IMR-90 (cell line): Measurements from ENCODE around the gene SAFB2. TPM values are rescaled to one million over a fixed set of nuclear protein-coding genes. Genes with fewer than 3 reads are reported as not detected.

ENCODE experiments used
- ATAC-seq: fragments of 200-7000 bp; cut with Tn5 transposase; 2 replicates; pipeline ENCODE4 v1.9.1; 2020; ENCODE audit warnings: low read depth, mild to moderate bottlenecking, moderate library complexity
- BruUV-seq: library from RNA; stranded (reverse); fragments of 400-500 nt; replicated peaks from 2 replicates; lab custom pipeline; 2021; lab: Mats Ljungman, UMichigan
- CTCF ChIA-PET: fragments of 300-600 bp; formaldehyde crosslinking; extraction: SDS; loops from one replicate; lab custom pipeline; 2021; ENCODE audit warnings: antibody characterized with exemption; lab: Yijun Ruan, JAX
- POLR2A ChIA-PET: fragments of 300-600 bp; sonication (Branson Sonifier 250); formaldehyde crosslinking; loops from one replicate; lab custom pipeline; 2022; ENCODE audit warnings: antibody characterized with exemption; ENCODE audit not compliant: unreplicated experiment; lab: Charles Lee
- DNase-seq: peaks from one replicate; pipeline ENCODE4 v3.0.0; 2013
- H2AFZ ChIP-seq: replicated peaks from 2 replicates; pipeline ENCODE3; 2013; ENCODE audit warnings: low read length, mild to moderate bottlenecking; ENCODE audit not compliant: poor library complexity
- H2AK5ac ChIP-seq: 2 replicates; pipeline ENCODE4 v1.6.1; 2013; ENCODE audit warnings: low read depth, low read length, inconsistent platforms
- H2AK9ac ChIP-seq: replicated peaks from 2 replicates; pipeline ENCODE3; 2013; ENCODE audit warnings: mild to moderate bottlenecking, low read depth, low read length, moderate library complexity; ENCODE audit not compliant: poor library complexity
- H2BK120ac ChIP-seq: 2 replicates; pipeline ENCODE4 v1.6.1; 2013; ENCODE audit warnings: low read depth, low read length, inconsistent platforms
- H2BK15ac ChIP-seq: 3 replicates; pipeline ENCODE4 v1.6.1; 2013; ENCODE audit warnings: low read depth, low read length, inconsistent platforms
- H2BK20ac ChIP-seq: 2 replicates; pipeline ENCODE4 v1.6.1; 2013; ENCODE audit warnings: low read depth, mild to moderate bottlenecking, inconsistent platforms, low read length, moderate library complexity
- H2BK5ac ChIP-seq: 2 replicates; pipeline ENCODE4 v1.6.1; 2013; ENCODE audit warnings: mild to moderate bottlenecking, low read depth, low read length, inconsistent platforms; ENCODE audit not compliant: poor library complexity, severe bottlenecking
- H3K14ac ChIP-seq: replicated peaks from 2 replicates; pipeline ENCODE4 v1.6.1; 2013; ENCODE audit warnings: low read depth, low read length, inconsistent platforms
- H3K18ac ChIP-seq: 2 replicates; pipeline ENCODE4 v1.6.1; 2013; ENCODE audit warnings: low read depth, low read length, control low read depth
- H3K23ac ChIP-seq: 2 replicates; pipeline ENCODE4 v1.6.1; 2013; ENCODE audit warnings: low read depth, low read length, inconsistent platforms
- H3K27ac ChIP-seq: 2 replicates; pipeline ENCODE4 v1.5.1; 2013; ENCODE audit warnings: mild to moderate bottlenecking, control low read depth, low read length; ENCODE audit not compliant: insufficient read depth
- H3K27me3 ChIP-seq: 2 replicates; pipeline ENCODE4 v1.6.1; 2013; ENCODE audit warnings: low read length; ENCODE audit not compliant: control insufficient read depth, insufficient read depth
- H3K36me3 ChIP-seq: 2 replicates; pipeline ENCODE4 v1.6.1; 2013; ENCODE audit warnings: low read length, mixed read lengths; ENCODE audit not compliant: control insufficient read depth, insufficient read depth
- H3K4ac ChIP-seq: 2 replicates; pipeline ENCODE4 v1.6.1; 2013; ENCODE audit warnings: low read depth, low read length, inconsistent platforms
- H3K4me1 ChIP-seq: 2 replicates; pipeline ENCODE4 v1.6.1; 2013; ENCODE audit warnings: low read length, mixed read lengths; ENCODE audit not compliant: control insufficient read depth, insufficient read depth
- H3K4me2 ChIP-seq: 2 replicates; pipeline ENCODE4 v1.6.1; 2013; ENCODE audit warnings: low read depth, mild to moderate bottlenecking, control low read depth, low read length, moderate library complexity
- H3K4me3 ChIP-seq: 2 replicates; pipeline ENCODE4 v1.5.1; 2013; ENCODE audit warnings: low read depth, mild to moderate bottlenecking, control low read depth, low read length, moderate library complexity; ENCODE audit not compliant: insufficient read depth
- H3K56ac ChIP-seq: 2 replicates; pipeline ENCODE4 v1.6.1; 2013; ENCODE audit warnings: low read length, inconsistent platforms; ENCODE audit not compliant: insufficient read depth; ENCODE audit errors: extremely low read depth
- H3K79me1 ChIP-seq, 2 experiments: 2 replicates each; pipeline ENCODE4 v1.6.1; 2013; ENCODE audit warnings: low read length in 2 of 2, inconsistent platforms in 1 of 2, low read depth in 1 of 2
- H3K9ac ChIP-seq: 2 replicates; pipeline ENCODE4 v1.6.1; 2013; ENCODE audit warnings: low read depth, low read length, control low read depth
- H3K9me1 ChIP-seq: 2 replicates; pipeline ENCODE4 v1.6.1; 2013; ENCODE audit warnings: low read length, inconsistent platforms; ENCODE audit not compliant: insufficient read depth
- H3K9me3 ChIP-seq: 2 replicates; pipeline ENCODE4 v1.6.1; 2013; ENCODE audit warnings: low read length; ENCODE audit not compliant: control insufficient read depth, insufficient read depth
- H4K20me1 ChIP-seq: 2 replicates; pipeline ENCODE4 v1.6.1; 2013; ENCODE audit warnings: low read length, inconsistent platforms; ENCODE audit not compliant: insufficient read depth
- H4K5ac ChIP-seq: 2 replicates; pipeline ENCODE4 v1.6.1; 2013; ENCODE audit warnings: mild to moderate bottlenecking, low read depth, low read length, control low read depth
- H4K8ac ChIP-seq, 2 experiments: 2 replicates each; pipeline ENCODE4 v1.6.1; 2013; ENCODE audit warnings: low read depth in 2 of 2, low read length in 2 of 2, control low read depth in 1 of 2, inconsistent platforms in 1 of 2
- H4K91ac ChIP-seq: 2 replicates; pipeline ENCODE4 v1.6.1; 2013; ENCODE audit warnings: low read depth, low read length, inconsistent platforms; ENCODE audit not compliant: insufficient read depth
- CEBPB ChIP-seq: IDR thresholded peaks from 2 replicates; pipeline ENCODE4 v1.6.1; 2012; ENCODE audit warnings: low read depth, low read length, improper control_type of control experiment
- ELK1 ChIP-seq: fragments of 150-350 bp; IDR thresholded peaks from 2 replicates; pipeline ENCODE4 v1.6.1; 2016; ENCODE audit warnings: low read depth, mild to moderate bottlenecking, low read length, moderate library complexity, borderline replicate concordance
- MAFK ChIP-seq: IDR thresholded peaks from 2 replicates; pipeline ENCODE4 v1.6.1; 2012; ENCODE audit warnings: low read depth, low read length, improper control_type of control experiment
- NFE2L2 ChIP-seq: fragments of 150-350 bp; IDR thresholded peaks from 2 replicates; pipeline ENCODE4 v1.6.1; 2016; ENCODE audit warnings: low read depth, mild to moderate bottlenecking, low read length
- POLR2A ChIP-seq: IDR thresholded peaks from 2 replicates; pipeline ENCODE4 v1.6.1; 2012; ENCODE audit warnings: mild to moderate bottlenecking, low read depth, low read length
- RAD21 ChIP-seq: IDR thresholded peaks from 2 replicates; pipeline ENCODE4 v1.6.1; 2012; ENCODE audit warnings: low read length, improper control_type of control experiment
- WGBS, 2 experiments: methylation state at CpG; one replicate each; pipeline versions ENCODE4 v1.1.5 to v1.1.7; 2013; ENCODE audit warnings: missing lambda C conversion rate in 2 of 2; ENCODE audit not compliant: insufficient read length in 1 of 2; ENCODE audit errors: extremely low coverage in 2 of 2; 5-methylcytosine and 5-hydroxymethylcytosine counted together
- dilution Hi-C: fragments of 300-500 bp; cut with HindIII; formaldehyde crosslinking; loops from one replicate; pipeline ENCODE4 v1.14.3; 2018; ENCODE audit warnings: low sequenced_read_pairs; ENCODE audit not compliant: unreplicated experiment
- in situ Hi-C: fragments of 300-500 bp; cut with MboI; formaldehyde crosslinking; loops from 3 replicates; pipeline ENCODE4 v1.14.3; 2019; ENCODE audit warnings: low sequenced_read_pairs, inconsistent platforms, mixed read lengths
- intact Hi-C: fragments of 100-400 bp; cut with micrococcal nuclease; formaldehyde crosslinking; loops from 2 replicates; pipeline ENCODE4 v1.10.0; 2022
- polyA plus RNA-seq, 3 experiments: library from polyadenylated mRNA; depleted of rRNA; stranded (reverse); fragments of >200 nt; gene quantifications; 2 replicates each; pipeline ENCODE4 v1.2.3, GENCODE V29; 2012; ENCODE audit warnings: low replicate concordance in 1 of 3
- total RNA-seq: library from RNA; depleted of rRNA; stranded (reverse); fragments of >200 nt; gene quantifications from 2 replicates; pipeline ENCODE4 v1.2.3, GENCODE V29; 2012
- TF ChIP-seq, protein P1 (sequence below): fragments of 150-350 bp; IDR thresholded peaks from 2 replicates; pipeline ENCODE4 v1.6.1; 2017; ENCODE audit warnings: mild to moderate bottlenecking, antibody characterized with exemption, low read length, low read depth
- TF ChIP-seq, protein P2 (sequence below): conservative IDR thresholded peaks from 2 replicates; pipeline ENCODE4 v1.5.1; 2012; ENCODE audit warnings: mild to moderate bottlenecking, low read depth, low read length, improper control_type of control experiment

SAFB2 gene
- total and polyA plus RNA-seq, 2 of the 4 experiments (the other 2 are of a cell fraction), result 11.8 to 26.2 TPM

DNA sequence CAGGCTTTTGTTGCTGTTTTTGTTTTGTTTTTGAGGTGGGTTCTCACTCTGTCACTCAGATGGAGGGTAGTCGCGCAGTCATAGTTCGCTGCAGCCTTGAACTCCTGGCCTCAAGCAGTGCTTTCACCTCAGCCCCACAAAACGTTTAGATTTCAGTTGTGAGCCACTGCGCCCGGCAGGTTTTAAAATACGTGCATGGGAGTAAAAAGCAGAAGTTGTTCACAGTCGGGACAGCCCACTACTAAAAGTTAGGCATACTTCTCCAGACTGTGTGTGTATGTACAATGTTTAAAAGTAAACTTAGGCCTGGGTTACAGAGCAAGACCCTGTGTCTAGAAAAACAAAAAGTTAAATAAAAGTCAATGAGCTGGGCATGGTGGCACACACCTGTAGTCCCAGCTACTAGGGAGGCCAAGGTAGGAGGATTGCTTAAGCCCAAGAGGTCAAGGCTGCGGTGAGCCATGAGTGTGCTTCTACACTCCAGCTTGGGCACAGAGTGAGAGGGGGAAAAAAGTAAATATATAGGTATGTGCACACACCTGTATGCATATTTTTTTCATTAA, 6.4 kb upstream of the SAFB2 start:
- H3K9ac ChIP-seq, result no peak overlapping the region
- no peaks in the 10 kb centered on the region for H3K27me3 ChIP-seq
- intact Hi-C loops, result no loop called here
- H3K9me1 ChIP-seq, result peaks cover 20% of the 10 kb centered on the region
- H3K14ac ChIP-seq, result no peak overlapping the region
- no CpG with 5 or more reads among the region's 9 CpGs for WGBS, 2 experiments
- no peaks in the 10 kb centered on the region for H3K9me3 ChIP-seq
- H3K56ac ChIP-seq, result no peak overlapping the region
- no peak overlapping the region for H3K4ac ChIP-seq
- H3K79me1 ChIP-seq, result peaks cover 0 to 78% of the 10 kb centered on the region in 2 experiments; a peak in 3 of 4 replicates
- BruUV-seq, result no TSS peak
- DNase-seq (no peak), ATAC-seq (no peak)
- no peak overlapping the region for H4K91ac ChIP-seq
- dilution Hi-C loops, result no loop called here
- no peak overlapping the region for H2AK5ac ChIP-seq
- POLR2A ChIA-PET, result no interaction called here
- no peak overlapping the region for H3K23ac ChIP-seq
- no peak overlapping the region for H2BK15ac ChIP-seq
- H4K20me1 ChIP-seq, result peaks cover 97% of the 10 kb centered on the region
- peaks cover 45% of the 10 kb centered on the region for H3K36me3 ChIP-seq
- H3K4me1 ChIP-seq, result peaks cover 22% of the 10 kb centered on the region
- CTCF ChIA-PET, result no interaction called here
- H2AFZ ChIP-seq, result no peak overlapping the region
- no peak overlapping the region for H3K18ac ChIP-seq
- TF ChIP-seq, protein P1, sequence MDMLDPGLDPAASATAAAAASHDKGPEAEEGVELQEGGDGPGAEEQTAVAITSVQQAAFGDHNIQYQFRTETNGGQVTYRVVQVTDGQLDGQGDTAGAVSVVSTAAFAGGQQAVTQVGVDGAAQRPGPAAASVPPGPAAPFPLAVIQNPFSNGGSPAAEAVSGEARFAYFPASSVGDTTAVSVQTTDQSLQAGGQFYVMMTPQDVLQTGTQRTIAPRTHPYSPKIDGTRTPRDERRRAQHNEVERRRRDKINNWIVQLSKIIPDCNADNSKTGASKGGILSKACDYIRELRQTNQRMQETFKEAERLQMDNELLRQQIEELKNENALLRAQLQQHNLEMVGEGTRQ, result no peak
- TF ChIP-seq RAD21 (no peak), POLR2A (no peak), CEBPB (no peak), ELK1 (no peak), NFE2L2 (no peak), MAFK (no peak)
- TF ChIP-seq, protein P2, sequence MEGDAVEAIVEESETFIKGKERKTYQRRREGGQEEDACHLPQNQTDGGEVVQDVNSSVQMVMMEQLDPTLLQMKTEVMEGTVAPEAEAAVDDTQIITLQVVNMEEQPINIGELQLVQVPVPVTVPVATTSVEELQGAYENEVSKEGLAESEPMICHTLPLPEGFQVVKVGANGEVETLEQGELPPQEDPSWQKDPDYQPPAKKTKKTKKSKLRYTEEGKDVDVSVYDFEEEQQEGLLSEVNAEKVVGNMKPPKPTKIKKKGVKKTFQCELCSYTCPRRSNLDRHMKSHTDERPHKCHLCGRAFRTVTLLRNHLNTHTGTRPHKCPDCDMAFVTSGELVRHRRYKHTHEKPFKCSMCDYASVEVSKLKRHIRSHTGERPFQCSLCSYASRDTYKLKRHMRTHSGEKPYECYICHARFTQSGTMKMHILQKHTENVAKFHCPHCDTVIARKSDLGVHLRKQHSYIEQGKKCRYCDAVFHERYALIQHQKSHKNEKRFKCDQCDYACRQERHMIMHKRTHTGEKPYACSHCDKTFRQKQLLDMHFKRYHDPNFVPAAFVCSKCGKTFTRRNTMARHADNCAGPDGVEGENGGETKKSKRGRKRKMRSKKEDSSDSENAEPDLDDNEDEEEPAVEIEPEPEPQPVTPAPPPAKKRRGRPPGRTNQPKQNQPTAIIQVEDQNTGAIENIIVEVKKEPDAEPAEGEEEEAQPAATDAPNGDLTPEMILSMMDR, result no peak
- H2BK20ac ChIP-seq, result no peak overlapping the region
- no peak overlapping the region for H4K8ac ChIP-seq
- no peak overlapping the region for H4K5ac ChIP-seq
- in situ Hi-C loops, result no loop called here
- H3K27ac ChIP-seq, result no peak overlapping the region; the same call in 1 of the 2 replicates
- no peak overlapping the region for H3K4me3 ChIP-seq
- H2BK120ac ChIP-seq, result no peak overlapping the region
- H3K4me2 ChIP-seq, result no peak overlapping the region
- H2BK5ac ChIP-seq, result no peak overlapping the region
- H2AK9ac ChIP-seq, result no peak overlapping the region
